Spleen (tissue), 13 donors: ENCODE results near the gene KCTD1. TPM values are rescaled to one million over a fixed set of nuclear protein-coding genes. Genes with fewer than 3 reads are reported as not detected.

Experiments used
- DNase-seq: peaks from one replicate; pipeline ENCODE4 v3.0.0-alpha.2; 2020
- H3K27ac ChIP-seq, 8 donors: fragments of 200-600 bp; sonication (generic) in 7 of 8; 1 replicate in 4 of 8; 2 replicates in 4 of 8; pipeline versions ENCODE4 v1.5.0 to v1.8.0; 2016 to 2021; ENCODE audit warnings: inconsistent platforms in 4 of 8, mild to moderate bottlenecking in 4 of 8, moderate library complexity in 1 of 8
- H3K27me3 ChIP-seq, 7 donors: fragments of 200-600 bp; sonication (generic) in 6 of 7; replicated peaks in 1 of 7; 1 replicate in 4 of 7; 2 replicates in 3 of 7; pipeline versions ENCODE4 v1.5.0 to v1.8.0; 2016 to 2021; ENCODE audit warnings: inconsistent platforms in 3 of 7, mild to moderate bottlenecking in 1 of 7
- H3K36me3 ChIP-seq, 6 donors: fragments of 200-600 bp; sonication (generic) in 5 of 6; 1 replicate in 4 of 6; 2 replicates in 2 of 6; pipeline versions ENCODE4 v1.5.0 to v1.8.0; 2016 to 2021; ENCODE audit warnings: inconsistent platforms in 2 of 6
- H3K4me1 ChIP-seq, 6 donors: fragments of 200-600 bp; sonication (generic) in 5 of 6; 1 replicate in 3 of 6; 2 replicates in 3 of 6; pipeline versions ENCODE4 v1.5.0 to v1.8.0; 2016 to 2021; ENCODE audit warnings: inconsistent platforms in 3 of 6
- H3K4me3 ChIP-seq, 8 donors: fragments of 200-600 bp; sonication (generic) in 7 of 8; 1 replicate in 4 of 8; 2 replicates in 4 of 8; pipeline versions ENCODE4 v1.5.0 to v1.8.0; 2016 to 2021; ENCODE audit warnings: inconsistent platforms in 4 of 8, mild to moderate bottlenecking in 4 of 8, moderate library complexity in 2 of 8
- H3K9me3 ChIP-seq, 8 donors: fragments of 200-600 bp; sonication (generic) in 7 of 8; 1 replicate in 4 of 8; 2 replicates in 4 of 8; pipeline versions ENCODE4 v1.5.0 to v1.8.0; 2016 to 2021; ENCODE audit warnings: inconsistent platforms in 4 of 8
- CTCF ChIP-seq, 11 experiments: fragments of 200-600 bp in 7 of 11; fragments of 450-650 bp in 4 of 11; sonication (generic) in 4 of 11; IDR thresholded peaks in 8 of 11; conservative IDR thresholded peaks in 3 of 11; 1 replicate in 7 of 11; 2 replicates in 4 of 11; pipeline versions ENCODE4 v1.4.0 to v1.8.0; 2016 to 2021; ENCODE audit warnings: antibody characterized with exemption in 11 of 11, inconsistent platforms in 4 of 11, mild to moderate bottlenecking in 1 of 11
- POLR2A ChIP-seq, 3 donors: fragments of 450-650 bp; IDR thresholded peaks; one replicate each; pipeline ENCODE4 v1.5.1; 2017; ENCODE audit warnings: antibody characterized with exemption in 3 of 3, mild to moderate bottlenecking in 1 of 3
- POLR2AphosphoS5 ChIP-seq, 3 donors: sonication (generic); formaldehyde crosslinking; IDR thresholded peaks; one replicate each; pipeline ENCODE4 v1.5.1; 2017; ENCODE audit warnings: antibody characterized with exemption in 3 of 3
- WGBS, 5 donors: extraction: QIAGEN DNeasy Blood & Tissue Kit in 3 of 5; methylation state at CpG; one replicate each; pipeline versions ENCODE4 v1.1.5 to v1.1.7; 2013 to 2018; 5-methylcytosine and 5-hydroxymethylcytosine counted together
- intact Hi-C: fragments of 100-400 bp; cut with DNase I; formaldehyde crosslinking; loops from one replicate; pipeline ENCODE4 v1.15.0; 2023; ENCODE audit warnings: low total_unique reads
- long read RNA-seq, 2 donors: transcript quantifications; one replicate each; lab custom pipeline, GENCODE V29; 2026
- polyA plus RNA-seq, 3 donors: library from polyadenylated mRNA; stranded (reverse); fragments of 200-250 nt; gene quantifications; one replicate each; pipeline ENCODE4 v1.2.1, GENCODE V29; 2013
- total RNA-seq, 7 donors: library from RNA; depleted of rRNA in 3 of 7; stranded (reverse); fragments of >200 nt in 3 of 7; fragmentation: NEBNext Ultra II Directional in 4 of 7; extraction: Animal tissue kit (Norgen Biotek cat#: 25700) in 4 of 7; gene quantifications; one replicate each; pipeline versions ENCODE4 v1.1.0 to v1.2.1, GENCODE V29; 2016 to 2021
- donor health status: healthy with polysubstance abuse.
- donor health status: DM: no; HTN: no; CAD: no; lungs with moderate emphysema.
- donor health status: DM: no; HTN: no; CAD: no.
- donor health status: Bipolar disorder and iron deficiency.
- donor health status: healthy.
- donor health status: DM: no; HTN: no; CAD: no.
- donor health status: DM: yes; HTN: yes; CAD: no.

KCTD1 gene
- total RNA-seq: 10 to 100 TPM in 3 of 7 donors, 1 to 10 TPM in 4; 4.5 to 11.8 (median 7.7) TPM
- polyA plus RNA-seq: 1 to 10 TPM; 1.6 to 3.1 (median 2.4) TPM
- long read RNA-seq, donor 1, partial matches to known transcripts: 0 of 1 reads
- long read RNA-seq, donor 1, other reads (novel, unspliced or antisense): 0 of 1 reads
- long read RNA-seq, donor 2, partial matches to known transcripts: 0 of 2 reads
- long read RNA-seq, donor 2, other reads (novel, unspliced or antisense): 0 of 2 reads

GRCh38 chr18:26548415-26549262 lies at the start of gene KCTD1:
KCTD1 (minus strand) TSS chr18:26548553; CDS start chr18:26548536, 17 bp downstream.
- DNase-seq: peak; percentile 87
- no peaks in the 10 kb centered on the region for H3K36me3 ChIP-seq
- TF ChIP-seq POLR2AphosphoS5 (IDR thresholded peaks at IDR 0.05) (peak in 1 of 3 donors; percentile 55), POLR2A (IDR thresholded peaks at IDR 0.05) (no peak)
- H3K9me3 ChIP-seq: no peaks in the 10 kb centered on the region
- peak within 1 kb of the TSS; percentile 47 to 90 (median 64) for H3K4me3 ChIP-seq
- intact Hi-C loops: no loop called here
- H3K27ac ChIP-seq: peak within 1 kb of the TSS in 6 of 8 donors; percentile 60 to 79 (median 70)
- H3K27me3 ChIP-seq: peaks cover 6 to 69% (median 45%) of the 10 kb centered on the region in 7 donors
- H3K4me1 ChIP-seq: peaks cover 17 to 76% (median 61%) of the 10 kb centered on the region in 6 donors
- 1 to 2% (median 1%) methylated on average over 68 to 88 of the region's 88 CpGs for WGBS, 5 donors

- WGBS, 5 donors: 47 to 79% (median 72%) methylated on average over 2 of the region's 2 CpGs
- intact Hi-C loops: no loop called here
- TF ChIP-seq CTCF (IDR thresholded peaks at IDR 0.05 in 8 of 11, conservative IDR thresholded peaks at IDR 0.05 in 3 of 11): no peak
- no peak for TF ChIP-seq POLR2A (IDR thresholded peaks at IDR 0.05)
- no peak for TF ChIP-seq POLR2AphosphoS5 (IDR thresholded peaks at IDR 0.05)
- Histone ChIP-seq H3K4me1 (no peaks in the 10 kb centered on the region), H3K27ac (no peak overlapping the region), H3K9me3 (no peaks in the 10 kb centered on the region), H3K36me3 (no peaks in the 10 kb centered on the region), H3K27me3 (no peaks in the 10 kb centered on the region), H3K4me3 (no peak overlapping the region)
- no peak for DNase-seq
Observed at GRCh38 chr18:26593365-26594320, 45.3 kb upstream of the KCTD1 start.

DNA sequence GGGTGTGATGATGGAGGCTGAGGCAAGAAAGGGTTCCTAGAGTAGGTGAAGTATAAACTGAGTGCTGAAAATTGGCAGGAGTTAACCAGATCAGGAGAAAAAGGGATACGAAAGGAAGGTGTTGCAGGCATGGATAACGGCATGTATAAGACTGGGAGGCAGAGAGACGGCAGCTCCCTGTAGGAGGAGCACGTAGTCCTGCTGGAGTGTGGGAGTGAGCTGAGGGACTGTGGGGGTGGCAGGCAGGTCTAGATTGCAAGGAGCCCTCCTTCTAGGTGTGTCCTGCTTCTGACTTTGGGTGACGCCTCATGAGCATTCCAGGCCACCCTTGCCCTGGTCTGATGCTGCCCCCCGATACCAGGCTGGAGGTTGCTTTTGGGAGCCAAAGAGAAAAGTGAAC lies 36.4 kb upstream of the KCTD1 start:
- Histone ChIP-seq H3K4me3 (no peak overlapping the region), H3K27me3 (peaks cover 0 to 19% (median 0%) of the 10 kb centered on the region in 7 donors), H3K27ac (no peak overlapping the region), H3K4me1 (no peaks in the 10 kb centered on the region), H3K36me3 (no peaks in the 10 kb centered on the region), H3K9me3 (no peaks in the 10 kb centered on the region)
- DNase-seq: no peak
- WGBS, 5 donors: 84 to 95% (median 91%) methylated on average over 6 of the region's 6 CpGs
- intact Hi-C loops: no loop called here
- TF ChIP-seq POLR2A (IDR thresholded peaks at IDR 0.05): no peak
- TF ChIP-seq CTCF (IDR thresholded peaks at IDR 0.05 in 8 of 11, conservative IDR thresholded peaks at IDR 0.05 in 3 of 11): no peak
- TF ChIP-seq POLR2AphosphoS5 (IDR thresholded peaks at IDR 0.05): no peak

- Histone ChIP-seq H3K4me1 (peaks cover 0 to 11% (median 8%) of the 10 kb centered on the region in 6 donors), H3K9me3 (no peaks in the 10 kb centered on the region), H3K27ac (no peak overlapping the region), H3K27me3 (peaks cover 0 to 63% (median 18%) of the 10 kb centered on the region in 7 donors), H3K36me3 (no peaks in the 10 kb centered on the region), H3K4me3 (no peak overlapping the region)
- intact Hi-C loops: no loop called here
- WGBS, 5 donors: 74 to 78% (median 77%) methylated on average over 6 of the region's 6 CpGs
- TF ChIP-seq POLR2AphosphoS5 (IDR thresholded peaks at IDR 0.05) (no peak), CTCF (IDR thresholded peaks at IDR 0.05 in 8 of 11, conservative IDR thresholded peaks at IDR 0.05 in 3 of 11) (no peak), POLR2A (IDR thresholded peaks at IDR 0.05) (no peak)
- DNase-seq: no peak
Observed at GRCh38 chr18:26579941-26580618, 31.7 kb upstream of the KCTD1 start.
